GM18909 (cell line): ENCODE data around the gene CARD14.

Source experiments
- ATAC-seq: cut with Tn5 transposase; IDR thresholded peaks from one replicate; pipeline ENCODE4 v1.9.1; 2021; ENCODE audit warnings: mild to moderate bottlenecking; ENCODE audit not compliant: unreplicated experiment, poor library complexity

Gene CARD14

DNA sequence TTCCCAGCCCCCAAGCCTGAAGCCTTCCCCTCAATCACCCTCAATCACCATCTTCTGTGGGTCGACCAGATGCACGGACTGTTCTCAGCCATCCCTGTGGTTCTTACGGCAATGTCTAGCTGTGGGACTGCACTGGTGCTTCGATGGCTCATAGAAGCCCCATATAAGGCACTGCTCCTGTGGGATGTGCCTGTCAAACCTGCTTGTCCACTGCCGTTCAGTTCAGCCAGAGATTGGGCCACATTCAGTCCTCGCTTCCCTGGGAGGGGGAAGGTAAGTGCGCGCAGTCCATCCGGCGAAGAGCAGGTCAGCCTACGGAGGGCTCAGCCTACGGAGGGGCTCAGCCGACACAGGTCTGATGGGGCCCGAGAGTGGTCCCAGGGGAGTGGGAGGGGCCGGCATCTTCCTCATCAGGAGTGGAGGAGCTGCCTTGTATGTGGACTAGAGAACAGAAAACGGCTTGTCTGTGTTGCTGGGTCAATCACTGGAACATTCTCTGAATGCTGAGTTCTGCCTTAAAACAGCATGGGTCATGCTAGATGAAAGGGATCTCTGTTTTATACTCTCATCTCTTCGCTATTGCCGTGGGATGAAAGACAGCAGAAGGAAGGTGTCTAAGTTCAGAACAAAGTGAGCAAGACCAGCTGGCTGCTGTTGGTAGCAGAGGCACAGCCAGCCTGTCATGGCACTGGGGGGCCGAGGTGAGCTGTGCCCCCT is at the start of gene CARD14:
Gene CARD14 (plus strand): TSS at position 247 of the 717 bp plus-strand sequence. CDS start 11,409 bp downstream, outside the sequence.
- no peak for ATAC-seq

DNA sequence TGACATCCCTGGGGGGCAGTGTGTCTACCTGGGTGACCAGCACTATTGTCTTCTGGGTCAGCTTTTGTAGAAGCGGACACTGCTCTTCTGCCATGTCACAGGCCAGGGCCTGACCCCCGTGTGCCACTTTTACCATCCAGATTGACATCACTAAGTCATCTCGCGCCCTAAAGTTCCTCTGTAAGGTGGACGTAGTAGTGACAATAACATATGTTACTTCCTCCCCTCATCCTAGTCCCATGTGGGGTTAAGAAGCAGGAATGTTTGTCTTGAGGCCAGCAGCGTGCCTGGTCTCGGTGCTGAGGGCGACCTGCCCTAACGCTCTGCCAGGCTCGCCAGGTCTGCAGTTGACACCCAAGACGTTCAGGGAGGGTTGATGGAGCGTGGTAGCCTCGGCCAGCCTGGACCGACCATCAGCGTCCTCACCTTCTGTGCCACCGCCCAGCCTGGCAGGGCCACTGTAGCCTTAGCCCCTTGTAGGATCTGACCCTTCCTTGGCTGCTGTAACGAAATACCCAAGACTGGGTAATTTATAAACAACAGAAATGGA is 47.7 kb upstream of the CARD14 start:
- ATAC-seq, result no peak

DNA sequence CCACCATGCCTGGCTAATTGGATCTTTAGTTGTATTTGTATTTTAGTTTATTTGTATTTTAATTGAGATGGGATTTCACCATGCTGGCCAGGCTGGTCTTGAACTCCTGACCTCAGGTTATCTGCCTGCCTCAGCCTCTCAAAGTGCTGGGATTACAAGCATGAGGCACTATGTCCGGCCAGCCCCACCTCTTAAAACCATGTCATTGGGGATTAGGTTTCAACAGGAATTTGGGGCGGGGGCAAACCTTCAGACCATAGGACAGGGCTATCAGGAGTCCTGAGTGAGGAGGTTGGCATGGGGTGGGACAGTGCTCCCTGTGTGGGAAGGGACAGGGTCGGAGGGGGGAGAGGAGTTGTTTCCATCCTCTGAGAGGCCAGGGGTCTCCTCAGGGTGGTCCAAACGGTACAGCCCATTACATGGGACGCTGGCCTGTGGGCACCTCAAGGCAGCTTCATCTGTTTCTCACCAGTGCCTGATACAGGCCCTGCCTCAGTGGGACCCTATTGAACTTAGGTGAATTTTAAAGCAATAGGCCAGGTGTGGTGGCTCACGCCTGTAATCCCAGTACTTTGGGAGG is 46.8 kb upstream of the CARD14 start:
- ATAC-seq, result no peak

DNA sequence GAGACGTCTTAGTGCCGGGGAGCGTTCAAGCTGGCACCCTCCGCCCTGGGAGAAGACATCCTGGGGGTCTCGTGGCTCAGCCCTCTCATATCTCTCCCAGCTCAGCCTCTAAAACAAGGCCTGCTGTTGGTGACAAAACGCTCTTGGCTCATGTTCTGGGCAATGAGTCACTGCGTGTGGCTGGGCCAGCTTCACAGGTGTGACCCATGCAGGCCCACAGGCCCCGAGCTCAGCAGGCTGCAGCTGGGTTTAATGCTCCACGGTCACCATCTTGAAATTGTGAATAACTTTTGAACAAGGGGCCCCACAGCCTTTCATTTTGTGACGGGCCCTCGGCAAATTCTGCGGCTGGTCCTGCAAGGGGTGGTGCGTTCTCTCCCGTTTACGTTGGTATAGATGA is 46.0 kb upstream of the CARD14 start:
- ATAC-seq, result no peak

DNA sequence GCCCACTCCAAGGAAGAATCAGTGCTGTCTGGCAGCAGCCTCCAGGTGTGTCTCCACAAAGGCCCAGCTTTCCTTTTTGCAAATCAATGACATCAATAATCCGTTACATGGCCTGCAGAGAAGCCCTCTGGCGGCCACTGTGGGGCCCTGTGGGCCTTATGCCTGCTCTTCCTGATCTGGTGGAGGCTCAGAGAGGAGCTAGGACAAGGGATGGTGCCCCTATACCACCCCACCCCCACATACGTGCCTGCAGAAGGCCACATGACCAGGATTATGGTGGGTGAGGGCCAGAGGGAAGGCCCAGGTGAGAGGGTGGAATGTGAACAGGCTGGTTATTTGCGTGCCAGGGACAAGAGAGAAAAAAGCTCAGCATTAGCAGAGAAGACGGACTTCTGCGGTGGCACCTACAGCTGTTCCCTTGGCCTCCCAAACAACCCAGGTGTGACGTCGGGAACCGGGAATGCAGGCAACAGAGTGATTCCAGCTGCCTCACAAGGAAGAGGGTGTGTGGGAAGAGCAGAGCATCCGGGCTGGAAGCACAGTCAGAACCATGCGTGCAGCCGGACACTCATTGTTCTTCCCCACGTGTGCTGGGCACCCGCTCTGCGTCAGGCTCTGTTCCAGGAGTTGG is 45.4 kb upstream of the CARD14 start:
- ATAC-seq, result no peak

DNA sequence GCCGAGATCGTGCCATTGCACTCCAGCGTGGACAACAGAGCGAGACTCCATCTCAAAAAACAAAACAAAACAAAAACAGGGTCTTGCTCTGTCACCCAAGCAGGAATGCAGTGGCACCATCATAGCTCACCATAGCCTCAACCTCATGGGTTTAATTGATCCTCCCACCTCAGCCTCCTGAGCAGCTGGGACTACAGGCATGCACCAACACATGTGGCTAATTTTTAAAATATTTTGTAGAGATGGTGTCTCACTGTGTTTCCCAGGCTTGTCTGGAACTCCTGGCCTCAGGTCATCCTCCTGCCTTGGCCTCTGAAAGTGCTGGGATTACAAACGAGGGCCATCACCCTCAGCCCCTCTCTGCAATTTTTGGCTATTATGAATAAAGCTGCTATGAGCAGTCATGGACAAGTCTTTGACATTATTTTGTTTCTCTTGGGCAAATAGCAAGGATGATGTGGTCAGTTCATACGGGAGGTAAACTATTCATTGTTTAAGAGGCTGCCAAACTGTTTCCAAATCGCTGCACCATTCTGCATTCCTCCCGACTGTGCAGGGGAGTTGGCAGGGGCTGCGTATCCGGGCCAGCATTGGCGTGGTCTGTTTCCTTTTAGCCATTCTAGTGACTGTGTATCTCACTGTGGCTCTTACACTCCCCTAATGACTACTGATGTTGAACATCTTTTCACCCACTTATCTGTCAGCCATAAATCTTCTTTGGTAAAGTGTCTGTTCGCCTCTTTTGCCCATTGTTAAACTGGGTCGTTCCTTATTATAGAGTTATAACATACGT is 44.0 kb upstream of the CARD14 start:
- no peak for ATAC-seq

DNA sequence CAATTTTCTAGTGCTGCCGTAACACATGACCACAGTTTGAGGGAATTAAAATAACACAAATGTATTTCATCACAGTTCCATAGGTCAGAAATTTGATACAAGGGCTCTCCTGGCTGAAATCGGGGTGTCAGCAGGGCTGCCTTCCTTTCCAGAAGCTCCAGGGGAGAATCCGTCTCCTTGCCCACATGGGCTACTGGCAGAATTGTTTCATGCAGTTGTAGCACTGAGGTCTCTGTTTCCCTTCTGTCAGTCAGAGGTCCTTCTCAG is 43.4 kb upstream of the CARD14 start:
- no peak for ATAC-seq

DNA sequence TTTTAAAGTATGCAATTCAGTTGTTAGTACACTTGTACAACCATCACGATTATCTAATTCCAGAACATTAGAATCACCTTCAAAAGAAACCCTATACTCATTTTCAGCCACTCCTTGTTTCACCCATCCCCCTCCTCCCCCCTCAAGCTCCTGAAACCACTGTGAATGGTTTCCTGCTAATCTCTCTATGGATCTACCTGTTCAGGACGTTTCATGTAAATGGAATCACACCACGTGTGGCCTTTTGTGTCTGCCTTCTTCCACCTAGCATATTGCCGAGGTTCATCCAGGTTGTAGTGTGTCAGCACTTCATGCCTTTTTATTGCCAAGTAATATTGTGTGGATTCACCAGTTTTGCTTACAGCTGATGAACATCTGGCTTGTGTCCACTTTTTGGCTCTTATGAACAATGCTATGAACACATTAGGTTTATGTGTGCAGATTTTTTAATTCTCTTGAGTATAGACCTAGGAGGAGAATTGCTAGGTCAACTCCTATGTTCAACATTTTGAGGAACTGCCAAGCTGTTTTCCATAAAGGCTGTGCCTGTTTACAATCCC is 40.7 kb upstream of the CARD14 start:
- no peak for ATAC-seq

DNA sequence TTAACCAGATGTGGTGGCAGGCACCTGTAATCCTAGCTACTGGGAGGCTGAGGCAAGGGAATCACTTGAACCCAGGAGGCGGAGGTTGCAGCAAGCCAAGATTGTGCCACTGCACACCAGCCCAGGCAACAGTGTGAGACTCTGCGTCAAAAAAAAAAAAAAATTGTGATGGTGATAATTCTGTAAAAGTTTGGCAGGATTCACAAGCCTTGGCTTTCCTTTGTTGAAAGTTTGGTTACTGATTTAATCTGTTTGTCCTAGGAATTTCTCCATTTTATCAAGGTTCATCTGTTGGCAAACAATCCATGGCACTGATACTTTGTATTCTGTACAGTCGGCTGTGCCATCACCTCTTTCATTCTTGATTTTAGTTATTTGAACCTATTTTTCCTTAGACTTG is 38.8 kb upstream of the CARD14 start:
- no peak for ATAC-seq

DNA sequence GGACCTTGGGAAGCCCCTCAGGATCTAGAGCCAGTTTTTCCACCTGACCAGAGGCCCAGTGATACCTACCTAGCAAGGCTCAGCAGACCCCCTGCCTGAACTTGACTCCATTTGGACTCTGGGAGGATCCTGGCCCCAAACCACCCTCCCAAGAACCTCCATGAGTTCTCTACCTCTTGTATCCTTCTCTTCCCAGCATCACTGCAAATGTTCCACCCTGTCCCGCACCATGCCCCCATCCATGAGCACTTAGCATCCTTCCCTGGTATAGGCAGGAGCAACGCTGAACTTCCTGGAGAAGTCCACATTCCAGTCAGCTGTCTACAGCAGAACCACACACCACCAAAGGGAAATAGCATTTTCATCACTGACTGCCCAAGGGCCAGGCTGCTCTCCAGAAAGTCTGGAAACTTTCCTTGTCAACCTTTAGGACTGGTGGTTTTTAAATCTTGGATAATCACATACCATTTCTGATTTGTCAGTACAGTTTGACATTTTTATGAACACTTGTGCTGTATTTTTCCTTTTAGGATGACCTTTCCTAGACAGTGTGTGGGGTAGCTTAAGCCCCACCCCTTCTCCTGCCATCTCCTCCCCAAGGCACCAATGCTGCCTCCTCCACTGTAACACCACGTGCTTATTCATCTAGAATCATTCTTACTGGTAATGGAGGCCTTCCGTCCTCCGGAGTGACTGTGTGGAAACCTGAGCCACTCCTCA is 36.8 kb upstream of the CARD14 start:
- ATAC-seq, result no peak

DNA sequence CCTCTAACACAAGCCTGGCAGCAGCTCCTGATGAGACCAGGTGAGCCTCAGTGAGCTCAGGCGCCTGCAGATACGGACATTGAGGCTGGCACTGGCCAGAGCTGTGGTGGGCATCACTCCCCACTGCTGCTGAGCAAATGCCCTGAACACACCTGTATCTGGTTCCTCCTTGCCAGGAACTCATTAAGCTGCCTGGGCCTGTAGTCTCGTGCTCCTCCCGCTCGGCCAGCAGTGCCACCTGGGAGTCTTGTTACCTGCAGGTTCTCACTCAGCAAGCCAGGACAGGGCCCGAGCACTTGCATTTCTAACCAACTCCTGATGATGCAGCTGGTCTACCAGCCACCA is 36.2 kb upstream of the CARD14 start:
- ATAC-seq, result no peak

DNA sequence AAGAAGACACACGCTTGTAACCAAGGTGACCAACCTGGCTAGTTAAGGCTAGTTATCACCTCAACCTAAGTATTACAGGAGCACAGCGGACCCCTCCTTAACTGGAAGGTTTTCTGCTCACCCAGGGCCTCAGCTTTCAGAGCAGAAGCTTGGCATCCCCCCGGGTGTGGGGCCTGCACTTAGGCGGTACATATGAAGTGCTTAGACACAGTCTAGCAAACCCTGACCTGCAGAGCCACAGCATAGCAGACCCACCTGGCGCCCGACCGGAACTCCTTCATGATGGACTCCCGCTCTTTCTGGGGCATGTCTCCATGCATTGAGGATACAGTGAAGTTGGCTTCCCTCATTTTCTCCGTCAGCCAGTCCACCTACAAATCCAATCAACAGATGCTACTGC is 32.7 kb upstream of the CARD14 start:
- no peak for ATAC-seq

DNA sequence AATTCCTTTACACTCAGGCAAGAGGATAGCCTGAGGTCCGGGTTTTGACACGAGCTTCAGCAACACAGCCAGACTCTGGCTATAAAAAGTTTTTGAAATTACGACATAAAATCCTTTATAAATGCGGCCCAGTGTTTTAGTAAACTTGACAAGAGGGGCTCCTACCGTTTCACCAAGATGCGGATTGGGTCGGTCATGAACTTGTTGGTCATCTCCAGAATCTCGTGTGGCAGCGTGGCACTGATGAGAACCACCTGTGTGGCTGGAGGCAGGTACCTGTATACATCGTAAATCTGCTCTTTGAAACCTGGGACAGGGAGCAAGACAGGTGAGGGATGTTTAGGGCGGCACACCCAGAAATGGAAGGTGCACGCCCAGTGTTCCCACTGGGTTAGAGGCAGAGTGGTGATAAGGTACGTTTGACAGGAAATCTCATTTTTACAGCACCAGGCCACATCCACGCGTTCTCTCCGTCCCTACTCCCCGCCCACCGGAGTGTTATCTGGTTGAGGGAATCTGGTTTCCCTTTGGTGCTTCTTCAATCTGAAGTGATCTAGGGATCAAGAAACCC is 30.9 kb upstream of the CARD14 start:
- no peak for ATAC-seq

DNA sequence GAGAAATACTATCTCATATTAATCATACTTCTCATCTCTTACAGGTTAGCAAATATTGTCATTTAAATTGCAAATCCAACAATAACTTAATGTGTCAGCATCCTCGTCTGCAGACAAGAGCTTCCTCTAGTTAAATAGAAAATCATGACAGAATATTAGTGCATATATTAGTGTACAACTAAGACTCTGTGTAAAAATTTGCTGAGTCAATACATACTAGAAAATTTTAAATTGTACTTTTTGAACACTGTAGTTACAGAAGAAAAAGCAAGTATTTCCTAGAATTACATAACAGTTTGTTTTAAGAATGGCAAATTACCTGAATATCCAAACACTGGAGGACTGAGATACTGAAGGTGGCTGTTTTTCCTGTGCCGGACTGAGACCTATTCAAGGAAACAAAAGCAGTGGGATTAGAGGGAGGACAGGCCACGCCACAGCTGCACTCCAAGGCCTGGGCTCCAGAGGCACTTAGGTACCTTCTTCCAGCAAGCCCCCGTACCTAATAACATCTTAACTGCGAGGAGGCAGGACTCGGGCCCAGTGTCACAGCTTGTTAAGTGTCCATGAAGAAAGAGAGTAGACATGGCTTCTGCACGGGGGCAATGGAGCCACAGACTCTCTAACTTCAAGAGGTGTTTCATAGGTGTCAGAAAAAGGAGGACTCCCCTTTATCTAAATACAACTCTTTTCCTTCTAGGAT is 28.2 kb upstream of the CARD14 start:
- no peak for ATAC-seq

DNA sequence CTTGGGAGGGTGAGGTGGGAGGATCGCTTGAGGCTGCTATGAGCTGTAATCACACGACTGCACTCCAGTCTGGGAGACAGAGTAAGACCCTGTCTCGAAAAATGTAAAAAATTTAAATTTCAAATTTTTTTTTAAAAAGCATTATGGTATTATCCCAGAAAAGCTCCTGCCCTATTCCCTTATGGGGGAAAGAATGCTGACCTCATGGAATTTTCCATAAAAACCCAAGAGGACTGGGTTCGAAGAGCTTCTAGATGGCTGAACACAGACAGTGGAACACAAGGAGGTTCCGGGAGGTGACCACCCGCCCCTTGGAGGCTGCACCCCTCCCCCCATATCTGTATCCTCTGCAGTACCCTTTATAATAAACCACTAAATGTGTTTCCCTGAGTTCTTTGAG is 26.9 kb upstream of the CARD14 start:
- ATAC-seq, result no peak

DNA sequence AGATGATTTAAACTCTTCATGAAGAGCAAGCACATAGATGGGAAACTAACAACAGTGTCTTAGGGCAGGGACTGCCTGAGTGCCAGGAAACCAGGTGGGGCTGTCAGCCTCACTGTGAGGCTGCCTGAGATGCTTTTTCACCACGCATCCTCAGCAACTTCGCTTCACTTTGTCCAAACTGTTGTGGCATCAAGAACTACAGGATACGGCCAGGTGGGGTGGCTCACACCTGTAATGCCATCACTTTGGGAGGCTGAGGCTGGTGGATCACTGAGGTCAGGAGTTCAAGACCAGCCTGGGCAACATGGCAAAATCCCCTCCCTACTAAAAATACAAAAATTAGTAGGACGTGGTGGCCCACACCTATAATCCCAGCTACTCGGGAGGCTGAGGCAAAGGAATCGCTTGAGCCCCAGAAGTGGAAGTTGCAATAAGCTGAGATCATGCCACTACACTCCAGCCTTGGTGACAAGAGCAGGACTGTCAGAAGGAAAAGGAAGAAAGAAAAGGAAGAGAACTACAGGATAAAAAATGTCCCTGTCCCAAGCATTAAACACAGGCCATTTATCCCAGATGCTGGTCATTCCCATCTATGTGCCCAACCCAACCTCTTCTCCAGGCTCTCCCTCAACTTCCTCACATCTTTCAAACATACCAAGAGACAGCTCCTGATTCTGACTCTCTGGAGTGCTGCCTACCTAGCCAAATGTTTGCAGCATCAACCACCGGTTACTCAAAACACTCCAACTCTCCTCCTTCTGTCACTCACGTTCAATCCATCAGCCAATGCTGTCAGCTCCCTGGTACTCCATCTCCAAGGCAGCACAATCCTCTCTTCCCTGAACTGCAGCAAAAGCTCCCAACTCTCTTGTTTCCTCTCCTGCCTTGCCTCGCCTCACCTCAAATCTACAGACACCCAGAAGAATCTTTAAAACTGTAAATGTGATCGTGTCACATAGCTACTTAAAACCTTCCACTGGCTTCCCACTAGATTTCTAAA is 24.5 kb upstream of the CARD14 start:
- ATAC-seq, result no peak

DNA sequence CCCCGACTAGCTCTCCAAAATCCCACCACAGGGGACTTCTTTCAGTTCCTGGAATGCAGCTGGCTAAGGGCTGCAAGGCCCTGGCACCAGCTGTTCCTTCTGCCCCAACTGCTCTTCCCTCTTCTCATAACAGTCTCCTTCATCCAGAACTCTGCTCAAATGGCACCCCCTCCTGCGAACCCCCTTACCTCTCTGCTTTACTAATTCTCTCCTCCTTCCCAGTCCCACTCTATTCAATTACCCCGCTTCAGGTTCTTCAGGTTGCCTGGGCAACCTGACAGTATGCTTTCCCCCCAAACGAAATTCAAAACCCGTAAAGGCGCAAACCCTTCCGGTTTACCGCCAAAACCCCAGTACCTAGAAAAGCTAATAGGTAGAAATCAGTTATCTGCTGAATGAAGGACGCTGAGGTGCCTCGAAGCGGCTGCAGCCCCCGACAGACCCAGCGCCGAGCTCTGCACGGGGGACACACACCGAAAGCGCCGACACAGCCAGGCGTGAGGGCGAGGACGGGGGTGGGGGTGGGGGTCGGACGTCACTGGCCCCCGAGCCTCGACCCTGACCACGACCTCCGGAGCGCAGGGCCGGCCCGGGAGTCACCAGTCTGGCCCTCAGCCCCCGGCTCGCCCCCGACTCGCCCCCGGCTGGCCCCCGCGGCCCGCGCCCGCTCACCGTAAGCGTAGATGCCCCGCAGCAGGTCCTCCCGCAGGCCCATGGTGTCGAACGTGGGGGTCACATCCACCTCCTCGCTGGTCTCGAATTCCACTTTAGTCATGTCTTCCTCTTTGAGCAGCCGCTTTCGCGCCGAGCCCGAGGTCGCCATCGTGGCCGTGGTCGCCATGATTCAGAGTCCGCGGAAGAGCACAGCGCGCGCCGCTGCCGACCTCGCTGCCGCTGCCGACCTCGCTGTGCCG is 23.5 kb upstream of the CARD14 start:
- peak; percentile 22 for ATAC-seq
